ENCODE data around the gene DPP10.
"Not testable (repeated sequence)": the region's sequence is repeated elsewhere in the genome, so short reads cannot be mapped to it uniquely, and the experiment has no call there.

DPP10 gene

GRCh38 chr2:115070002-115070401, 627.6 kb downstream of the DPP10 start:
- no peak for DNase-seq (ENCODE audit: low read depth)
- no peak overlapping the region for H3K4me3 ChIP-seq (replicated peaks; ENCODE audit: low read depth, low read length)
- TF ChIP-seq CTCF (IDR thresholded peaks at IDR 0.05; ENCODE audit: low read length, missing control alignments): no peak

- H3K4me3 ChIP-seq (replicated peaks; ENCODE audit: low read depth, low read length): no peak overlapping the region
- DNase-seq (ENCODE audit: low read depth): no peak
These were observed 629.1 kb downstream of the DPP10 start for GRCh38 chr2:115071534-115071933.

GRCh38 chr2:115075800-115076199, 633.4 kb downstream of the DPP10 start:
- DNase-seq (ENCODE audit: low read depth): no peak
- no peak overlapping the region for H3K4me3 ChIP-seq (replicated peaks; ENCODE audit: low read depth, low read length)
- no peak for TF ChIP-seq CTCF (IDR thresholded peaks at IDR 0.05; ENCODE audit: low read length, missing control alignments)

More at GRCh38 chr2:115071534-115071933, 629.1 kb downstream of the DPP10 start:
- TF ChIP-seq CTCF (IDR thresholded peaks at IDR 0.05; ENCODE audit: low read length, missing control alignments): no peak

- no peak for DNase-seq (ENCODE audit: low read depth)
- H3K4me3 ChIP-seq (replicated peaks; ENCODE audit: low read depth, low read length): no peak overlapping the region
- TF ChIP-seq CTCF (IDR thresholded peaks at IDR 0.05; ENCODE audit: low read length, missing control alignments): no peak
These were observed 635.2 kb downstream of the DPP10 start for GRCh38 chr2:115077626-115078025.

GRCh38 chr2:115083225-115083624, 640.8 kb downstream of the DPP10 start:
- TF ChIP-seq CTCF (IDR thresholded peaks at IDR 0.05; ENCODE audit: low read length, missing control alignments): no peak
- no peak for DNase-seq (ENCODE audit: low read depth)
- H3K4me3 ChIP-seq (replicated peaks; ENCODE audit: low read depth, low read length): no peak overlapping the region

GRCh38 chr2:115083711-115084110, 641.3 kb downstream of the DPP10 start:
- DNase-seq (ENCODE audit: low read depth): no peak
- no peak overlapping the region for H3K4me3 ChIP-seq (replicated peaks; ENCODE audit: low read depth, low read length)
- TF ChIP-seq CTCF (IDR thresholded peaks at IDR 0.05; ENCODE audit: low read length, missing control alignments): no peak

- no peak for DNase-seq (ENCODE audit: low read depth)
- no peak overlapping the region for H3K4me3 ChIP-seq (replicated peaks; ENCODE audit: low read depth, low read length)
- no peak for TF ChIP-seq CTCF (IDR thresholded peaks at IDR 0.05; ENCODE audit: low read length, missing control alignments)
These were observed 642.0 kb downstream of the DPP10 start for GRCh38 chr2:115084446-115084845.

- not testable (repeated sequence) for H3K4me3 ChIP-seq (replicated peaks; ENCODE audit: low read depth, low read length); DNase-seq (ENCODE audit: low read depth)
These were observed 643.7 kb downstream of the DPP10 start for GRCh38 chr2:115086051-115086620.
